HG03045 (cell line): ENCODE measurements around the gene NIN.
A peak's percentile ranks its signal among the peaks of the same experiment; 100 is the strongest.

Source experiments
- ATAC-seq: cut with Tn5 transposase; IDR thresholded peaks from one replicate; pipeline ENCODE4 v1.9.1; 2021; ENCODE audit warnings: mild to moderate bottlenecking, moderate library complexity; ENCODE audit not compliant: unreplicated experiment

NIN gene

GRCh38 chr14:50768680-50769079 is 62.3 kb downstream of the NIN start:
- ATAC-seq = no peak

- ATAC-seq = no peak
These were observed 64.5 kb downstream of the NIN start for GRCh38 chr14:50766338-50766886.

- no peak for ATAC-seq
These were observed 67.5 kb downstream of the NIN start for GRCh38 chr14:50763382-50764007.

- ATAC-seq = no peak
These were observed 68.0 kb downstream of the NIN start for GRCh38 chr14:50762931-50763300.

GRCh38 chr14:50762001-50762930 is 68.7 kb downstream of the NIN start:
- ATAC-seq = peak; percentile 87

GRCh38 chr14:50759800-50760543 is 71.0 kb downstream of the NIN start:
- ATAC-seq = no peak

GRCh38 chr14:50758945-50759344 is 72.0 kb downstream of the NIN start:
- ATAC-seq = no peak

- ATAC-seq = no peak
These were observed 72.7 kb downstream of the NIN start for GRCh38 chr14:50758305-50758704.

GRCh38 chr14:50757702-50758101 is 73.3 kb downstream of the NIN start:
- ATAC-seq = no peak

GRCh38 chr14:50756300-50756699 is 74.7 kb downstream of the NIN start:
- ATAC-seq = no peak

- no peak for ATAC-seq
These were observed 80.6 kb downstream of the NIN start for GRCh38 chr14:50750323-50750722.

- no peak for ATAC-seq
These were observed 85.4 kb downstream of the NIN start for GRCh38 chr14:50745401-50746058.

GRCh38 chr14:50744231-50744630 is 86.7 kb downstream of the NIN start:
- no peak for ATAC-seq

GRCh38 chr14:50741567-50741966 is 89.4 kb downstream of the NIN start:
- no peak for ATAC-seq

GRCh38 chr14:50740856-50741255 is 90.1 kb downstream of the NIN start:
- no peak for ATAC-seq

GRCh38 chr14:50739186-50739585 is 91.8 kb downstream of the NIN start:
- ATAC-seq = no peak

- peak; percentile 92 for ATAC-seq
These were observed 94.0 kb downstream of the NIN start for GRCh38 chr14:50736932-50737419.

GRCh38 chr14:50734950-50735695 is 95.8 kb downstream of the NIN start:
- ATAC-seq = no peak

GRCh38 chr14:50733494-50733893 is 97.5 kb downstream of the NIN start:
- no peak for ATAC-seq

GRCh38 chr14:50728836-50729235 is 102.1 kb downstream of the NIN start:
- no peak for ATAC-seq
